Epithelial cell of esophagus (primary cell): ENCODE results near the gene DPP7.

Experiments used
- DNase-seq: peaks from one replicate; pipeline ENCODE4 v3.0.0; 2010; ENCODE audit warnings: low read depth
- H3K4me3 ChIP-seq: 2 replicates; pipeline ENCODE4 v1.5.1; 2011; ENCODE audit warnings: mild to moderate bottlenecking, low read length, control low read depth
- TF ChIP-seq, protein P1 (sequence below): IDR thresholded peaks from 2 replicates; pipeline ENCODE4 v1.5.1; 2011; ENCODE audit warnings: low read depth, mild to moderate bottlenecking, low read length, control low read depth, inconsistent platforms; ENCODE audit not compliant: insufficient read depth; ENCODE audit errors: missing control alignments

DPP7 gene

DNA sequence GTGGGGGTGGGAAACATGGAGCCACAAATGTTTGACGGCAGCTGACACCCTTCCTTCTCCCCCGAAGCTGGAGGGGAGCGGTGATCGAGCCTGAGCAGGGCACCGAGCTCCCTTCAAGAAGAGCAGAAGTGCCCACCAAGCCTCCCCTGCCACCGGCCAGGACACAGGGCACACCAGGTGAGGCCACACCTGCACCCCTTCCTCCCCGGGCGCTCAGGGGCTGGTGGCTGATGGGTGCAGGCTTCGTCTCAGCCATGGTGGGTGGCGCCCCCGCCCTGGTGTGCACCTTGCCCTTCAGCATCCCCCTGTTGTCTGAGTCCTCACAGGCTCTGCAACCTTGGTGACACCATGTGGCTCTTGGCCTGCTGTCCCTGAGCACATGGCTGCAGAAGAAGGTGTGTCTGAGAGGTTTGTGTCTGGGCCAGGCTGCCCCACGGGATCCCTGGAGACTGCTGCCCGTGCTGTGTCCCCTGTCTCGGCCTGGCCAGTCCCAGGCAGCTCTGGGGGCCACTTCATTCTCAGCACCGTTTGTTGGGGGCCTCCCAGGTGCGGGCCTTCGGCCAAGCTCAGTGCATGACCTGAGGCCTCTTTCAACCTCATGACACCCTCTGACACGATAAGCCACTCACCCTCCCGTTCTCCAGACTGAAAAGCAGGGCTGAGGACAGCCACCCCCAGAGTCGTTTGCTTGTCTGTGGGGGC, 16.6 kb downstream of the DPP7 start:
- no peak overlapping the region for H3K4me3 ChIP-seq
- TF ChIP-seq, protein P1, sequence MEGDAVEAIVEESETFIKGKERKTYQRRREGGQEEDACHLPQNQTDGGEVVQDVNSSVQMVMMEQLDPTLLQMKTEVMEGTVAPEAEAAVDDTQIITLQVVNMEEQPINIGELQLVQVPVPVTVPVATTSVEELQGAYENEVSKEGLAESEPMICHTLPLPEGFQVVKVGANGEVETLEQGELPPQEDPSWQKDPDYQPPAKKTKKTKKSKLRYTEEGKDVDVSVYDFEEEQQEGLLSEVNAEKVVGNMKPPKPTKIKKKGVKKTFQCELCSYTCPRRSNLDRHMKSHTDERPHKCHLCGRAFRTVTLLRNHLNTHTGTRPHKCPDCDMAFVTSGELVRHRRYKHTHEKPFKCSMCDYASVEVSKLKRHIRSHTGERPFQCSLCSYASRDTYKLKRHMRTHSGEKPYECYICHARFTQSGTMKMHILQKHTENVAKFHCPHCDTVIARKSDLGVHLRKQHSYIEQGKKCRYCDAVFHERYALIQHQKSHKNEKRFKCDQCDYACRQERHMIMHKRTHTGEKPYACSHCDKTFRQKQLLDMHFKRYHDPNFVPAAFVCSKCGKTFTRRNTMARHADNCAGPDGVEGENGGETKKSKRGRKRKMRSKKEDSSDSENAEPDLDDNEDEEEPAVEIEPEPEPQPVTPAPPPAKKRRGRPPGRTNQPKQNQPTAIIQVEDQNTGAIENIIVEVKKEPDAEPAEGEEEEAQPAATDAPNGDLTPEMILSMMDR = no peak
- DNase-seq = no peak

DNA sequence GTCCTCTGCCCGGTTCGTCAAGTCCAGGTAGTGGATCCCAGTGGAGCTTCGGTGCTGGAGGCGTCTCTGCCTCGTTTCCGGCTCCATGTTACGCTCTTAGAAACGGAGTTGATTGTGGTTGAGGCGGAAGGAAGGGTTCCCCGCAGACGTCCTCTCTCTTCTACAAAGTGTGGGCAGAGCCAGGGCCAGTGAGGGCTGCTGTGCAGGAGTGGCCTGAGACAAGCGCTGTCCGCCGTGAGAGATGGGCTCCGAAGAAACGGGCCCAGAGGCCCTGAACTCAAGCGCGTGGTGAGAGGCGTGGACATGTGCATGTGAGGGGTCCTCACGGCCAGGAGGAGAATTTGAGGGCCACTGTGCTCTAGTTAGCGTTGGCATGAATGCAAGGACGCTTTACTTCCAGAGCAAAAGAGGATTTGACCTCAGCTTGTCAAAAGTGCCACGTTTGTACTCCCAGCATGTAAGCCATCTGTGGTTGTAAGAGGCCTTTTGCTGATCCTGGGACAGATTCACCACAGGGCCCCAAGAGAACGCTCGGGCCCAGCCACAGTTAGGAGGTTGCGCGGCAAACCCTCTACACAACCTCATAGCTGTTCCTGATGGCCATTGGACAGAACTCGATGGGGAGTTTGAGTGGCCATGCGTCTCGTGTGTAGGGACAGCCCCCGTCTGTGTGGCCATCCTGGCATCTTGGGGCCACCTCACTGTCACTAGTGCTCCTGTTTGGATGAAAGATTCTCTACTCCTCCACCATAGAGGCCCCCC, 17.6 kb downstream of the DPP7 start:
- no peak overlapping the region for H3K4me3 ChIP-seq
- TF ChIP-seq, protein P1 = no peak
- no peak for DNase-seq

DNA sequence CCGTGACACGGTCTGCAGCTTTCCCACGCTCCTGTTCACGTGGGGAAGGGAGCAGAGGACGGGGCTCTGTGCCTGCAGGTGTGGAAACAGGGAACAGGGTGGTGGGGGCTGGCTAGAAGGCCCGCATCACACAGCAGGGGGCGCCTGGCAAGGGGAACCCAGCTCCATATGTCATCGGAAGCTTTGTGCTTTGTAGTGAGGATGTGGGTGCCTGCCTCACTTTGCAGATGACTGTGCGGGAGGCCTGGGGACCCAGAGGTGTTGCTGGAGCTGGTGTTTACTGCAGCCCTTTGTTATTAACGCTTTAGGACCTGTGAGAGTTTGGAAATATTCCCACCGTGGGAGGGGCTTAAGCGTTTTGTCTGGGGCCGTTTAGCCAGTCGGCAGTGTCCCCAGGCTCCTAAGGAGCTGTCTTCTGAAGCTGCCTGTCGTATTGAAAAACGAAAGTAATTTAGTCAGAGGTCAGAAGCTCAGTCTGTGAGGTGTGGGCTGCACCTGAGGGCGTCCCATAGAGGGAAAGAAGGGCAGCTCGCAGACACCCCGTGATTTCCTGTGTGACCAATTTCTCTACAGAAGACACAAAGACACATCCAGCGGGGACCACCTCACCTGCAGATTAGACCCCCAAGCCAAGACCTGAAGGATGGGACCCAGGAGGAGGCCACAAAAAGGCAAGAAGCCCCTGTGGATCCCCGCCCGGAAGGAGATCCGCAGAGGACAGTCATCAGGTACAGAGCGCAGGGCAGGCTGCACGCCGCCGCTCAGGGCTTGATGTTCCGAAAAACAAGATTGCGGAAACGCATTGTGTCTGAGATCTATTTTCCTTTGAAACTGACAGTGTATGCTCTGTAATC, 18.6 kb downstream of the DPP7 start:
- TF ChIP-seq, protein P1 = no peak
- DNase-seq = no peak
- no peak overlapping the region for H3K4me3 ChIP-seq

DNA sequence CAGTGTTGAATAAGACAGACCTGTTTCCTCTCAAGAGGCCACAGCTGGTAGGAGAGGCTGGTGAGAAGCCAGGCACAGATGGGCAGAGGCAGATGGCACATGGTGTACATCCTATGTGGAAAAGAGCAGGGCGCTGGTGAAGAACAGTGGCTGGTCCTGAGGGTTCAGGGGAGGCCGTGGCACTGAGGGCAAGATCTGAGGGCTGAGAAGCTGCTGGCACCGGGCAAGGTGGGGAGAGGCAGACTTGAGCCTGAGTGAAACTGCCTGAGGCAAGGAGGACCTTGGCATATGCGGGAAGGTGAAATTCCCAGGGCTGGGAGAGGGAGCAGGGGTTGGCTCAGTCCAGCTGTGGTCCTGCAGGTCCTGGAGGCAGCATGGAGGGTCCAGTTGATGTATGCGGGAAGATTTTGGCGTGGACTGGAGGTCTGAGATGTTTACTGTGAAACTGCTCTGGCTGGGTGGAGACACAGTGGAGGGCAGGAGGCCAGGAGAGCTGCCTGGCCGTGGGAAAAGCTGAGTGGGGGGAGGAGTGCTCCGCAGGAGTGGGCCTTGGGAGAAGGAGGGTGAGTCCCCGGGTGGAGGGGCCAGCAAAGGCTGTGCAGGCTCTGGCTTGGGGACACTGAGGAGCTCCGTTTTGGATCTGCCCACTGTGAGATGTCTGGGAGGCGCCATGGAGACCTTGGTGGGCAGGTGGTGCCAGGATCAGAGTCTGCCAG, 25.1 kb downstream of the DPP7 start:
- TF ChIP-seq, protein P1 = no peak
- H3K4me3 ChIP-seq = no peak overlapping the region

DNA sequence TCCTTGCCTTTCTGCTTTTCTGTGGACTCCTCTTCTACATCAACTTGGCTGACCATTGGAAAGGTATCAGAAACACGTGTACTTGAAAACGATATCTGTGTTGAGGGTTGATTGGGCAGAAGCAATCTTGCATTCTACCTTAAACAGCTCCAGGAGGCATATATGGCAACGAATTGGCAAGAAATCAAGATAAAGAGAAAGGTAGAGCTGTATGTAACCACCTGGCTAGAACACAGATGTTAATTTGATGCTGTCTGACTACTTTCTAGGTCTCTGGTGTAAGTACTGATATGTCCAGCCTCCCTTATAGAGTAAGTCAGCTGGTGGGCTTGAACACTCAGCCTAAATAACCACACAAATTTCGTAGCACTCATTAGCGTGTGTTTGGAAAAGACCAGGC, 26.4 kb downstream of the DPP7 start:
- H3K4me3 ChIP-seq = no peak overlapping the region
- no peak for DNase-seq
- TF ChIP-seq, protein P1 = no peak

More for the DNA sequence above, 25.1 kb downstream of the DPP7 start:
- DNase-seq = no peak

DNA sequence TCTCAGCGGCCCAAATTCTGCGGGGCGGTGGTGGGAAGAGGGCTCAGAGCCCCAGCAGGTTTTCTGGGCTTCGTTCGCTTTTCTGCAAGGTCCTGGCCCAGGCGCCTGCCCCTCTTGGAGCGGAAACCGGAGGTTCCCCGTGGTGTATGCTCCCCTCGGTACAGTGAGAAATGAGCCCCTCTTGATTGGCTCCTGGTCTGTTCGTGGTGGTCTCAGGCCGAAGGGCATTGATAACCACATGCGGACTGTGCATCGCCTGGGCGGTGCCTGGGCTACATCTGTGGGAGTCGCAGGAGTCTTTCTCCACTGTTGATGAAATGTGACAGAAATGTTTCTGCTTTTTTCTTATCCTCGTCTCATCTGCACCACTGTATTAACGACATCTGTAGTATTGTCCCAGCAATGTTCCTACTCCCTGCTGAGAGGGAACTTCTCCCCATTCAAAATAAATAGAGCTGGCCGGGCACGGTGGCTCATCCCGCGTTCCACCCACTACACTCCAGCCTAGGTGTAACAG, 27.1 kb downstream of the DPP7 start:
- H3K4me3 ChIP-seq = peak overlapping the region; percentile 72
- no peak for DNase-seq
- TF ChIP-seq, protein P1 = no peak
